ENCODE results near the gene GLRA1. TPM values are rescaled to one million over a fixed set of nuclear protein-coding genes. Genes with fewer than 3 reads are reported as not detected.
A peak's percentile ranks its signal among the peaks of the same experiment; 100 is the strongest.
"Not testable (repeated sequence)": the region's sequence is repeated elsewhere in the genome, so short reads cannot be mapped to it uniquely, and the experiment has no call there.

Gene GLRA1
- polyA plus RNA-seq, 1 donor: not detected

DNA sequence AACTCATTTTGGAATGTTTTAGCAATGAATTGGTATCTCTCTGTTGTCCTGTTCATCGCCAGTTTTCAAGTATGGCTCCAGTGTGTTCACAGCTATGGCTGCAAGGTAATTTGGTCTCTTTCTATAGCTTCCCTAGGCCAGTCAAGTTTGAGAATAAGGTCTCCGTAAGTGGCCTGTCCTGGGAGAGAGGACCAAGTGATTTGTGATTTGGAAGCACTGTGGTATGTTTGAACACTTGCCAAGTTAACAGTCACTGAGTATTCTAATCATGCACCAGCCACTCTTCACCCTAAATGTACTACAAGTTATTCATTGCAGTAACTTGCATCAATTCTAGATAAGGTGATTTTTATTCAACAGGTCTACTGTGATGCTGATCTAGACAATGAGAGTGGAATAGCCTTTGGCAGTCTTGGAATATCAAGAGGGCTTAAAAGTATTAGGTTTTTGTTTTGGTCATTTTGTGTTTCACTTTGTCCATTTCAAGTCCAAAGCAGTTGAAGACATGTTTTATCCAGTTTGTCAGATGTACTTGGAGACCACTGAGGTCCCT, 111.8 kb downstream of the GLRA1 start:
- no peak for DNase-seq

DNA sequence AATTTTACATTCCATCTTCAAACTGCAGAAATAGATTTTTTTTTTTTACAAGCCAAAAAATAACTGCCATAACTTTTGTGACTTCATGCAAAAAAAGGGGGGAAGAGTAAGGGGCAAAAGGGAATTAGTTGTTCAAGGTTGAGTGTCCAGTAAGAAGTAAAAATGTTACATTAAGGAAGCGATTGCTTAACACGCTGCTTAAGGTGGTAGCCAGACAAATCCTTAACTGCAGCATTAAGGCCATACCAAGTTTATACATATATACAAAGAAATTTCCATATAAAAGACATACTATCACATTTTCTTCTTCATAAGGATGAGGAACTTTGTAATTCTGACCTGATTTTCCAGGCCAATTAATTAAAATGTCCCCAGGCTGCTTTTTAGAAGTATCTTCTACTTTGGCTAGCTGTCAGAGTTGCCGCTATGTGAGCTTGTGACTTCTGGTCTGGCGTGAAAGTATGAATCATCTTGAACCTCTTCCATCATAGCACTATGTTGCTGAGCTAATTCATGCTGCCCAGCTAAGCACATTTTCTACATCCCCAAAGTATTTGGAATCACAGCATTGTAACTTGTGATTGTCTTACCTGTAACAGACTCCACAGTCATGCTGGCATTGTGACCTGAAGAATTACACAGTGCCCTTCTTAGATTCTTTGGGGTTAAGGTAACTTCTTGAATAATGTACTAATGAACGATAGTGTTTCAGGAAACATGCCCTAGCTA, 112.9 kb downstream of the GLRA1 start:
- no peak for DNase-seq

DNA sequence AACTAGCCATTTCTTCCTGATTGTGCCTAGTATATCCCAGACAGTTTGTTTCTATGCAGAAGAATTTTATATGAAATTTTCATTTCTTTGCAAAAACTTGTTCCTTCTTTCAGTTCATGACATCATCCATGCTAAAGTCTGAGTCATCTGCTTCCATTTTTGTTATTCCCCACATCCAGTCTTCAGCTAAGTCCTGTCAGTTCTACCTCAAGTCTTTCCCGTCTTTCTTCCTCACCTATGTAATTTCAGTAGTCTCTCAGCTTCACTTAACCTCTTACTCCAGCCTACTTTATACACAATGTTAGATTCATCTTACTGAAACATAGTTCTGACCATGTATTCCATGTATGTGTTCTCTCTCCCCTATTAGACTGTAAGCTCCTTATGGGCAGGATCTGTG, 113.8 kb downstream of the GLRA1 start:
- DNase-seq: no peak

DNA sequence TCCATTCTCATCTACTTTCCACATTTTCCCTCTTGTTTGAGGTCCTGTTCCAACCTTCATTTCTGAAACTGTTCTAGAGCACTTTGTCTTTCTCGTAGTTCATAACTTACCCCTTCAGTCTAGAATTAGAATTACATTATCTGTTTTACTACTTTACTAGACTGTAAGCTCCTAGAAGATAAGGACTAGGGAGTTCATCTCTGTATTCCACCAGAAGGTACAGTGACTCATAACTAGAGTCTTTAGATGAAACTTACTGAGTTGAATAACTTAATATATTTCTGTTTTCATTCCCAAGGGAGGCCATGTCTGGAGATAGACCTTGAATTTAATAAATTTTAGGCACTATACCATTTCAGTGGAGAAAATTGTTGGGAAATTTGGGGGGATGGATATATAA, 114.2 kb downstream of the GLRA1 start:
- no peak for DNase-seq

DNA sequence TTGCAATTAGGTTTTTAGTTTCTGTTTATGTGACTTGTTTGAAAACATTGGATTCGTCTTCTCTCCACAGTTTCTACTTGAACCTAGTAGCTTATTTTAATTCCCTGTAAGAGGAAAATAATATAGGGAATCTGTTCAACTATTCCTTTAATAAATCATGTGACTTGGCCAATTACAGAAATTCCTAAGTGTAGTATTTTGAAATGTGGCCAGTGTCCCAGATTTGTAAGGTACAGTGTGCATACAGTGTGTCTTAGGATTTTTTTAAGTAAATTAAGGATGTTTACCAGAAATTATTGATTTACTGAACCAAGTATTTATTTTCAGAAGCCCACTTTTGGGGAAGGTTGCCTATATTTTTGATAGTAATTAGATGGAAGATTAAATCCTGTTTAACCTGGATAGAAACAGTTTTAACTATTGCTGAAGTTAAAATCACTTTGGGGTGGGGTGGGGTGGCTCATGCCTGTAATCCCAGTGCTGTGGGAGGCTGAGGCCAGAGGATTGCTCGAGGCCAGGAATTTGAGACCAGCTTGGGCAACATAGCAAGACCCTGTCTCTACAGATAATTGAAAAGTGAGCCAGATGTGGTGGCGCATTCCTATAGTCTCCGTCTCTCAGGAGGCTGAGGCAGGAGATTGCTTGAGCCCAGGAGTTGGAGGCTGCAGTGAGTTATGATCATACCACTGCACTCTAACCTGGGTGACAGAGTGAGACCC, 116.0 kb downstream of the GLRA1 start:
- DNase-seq: no peak

DNA sequence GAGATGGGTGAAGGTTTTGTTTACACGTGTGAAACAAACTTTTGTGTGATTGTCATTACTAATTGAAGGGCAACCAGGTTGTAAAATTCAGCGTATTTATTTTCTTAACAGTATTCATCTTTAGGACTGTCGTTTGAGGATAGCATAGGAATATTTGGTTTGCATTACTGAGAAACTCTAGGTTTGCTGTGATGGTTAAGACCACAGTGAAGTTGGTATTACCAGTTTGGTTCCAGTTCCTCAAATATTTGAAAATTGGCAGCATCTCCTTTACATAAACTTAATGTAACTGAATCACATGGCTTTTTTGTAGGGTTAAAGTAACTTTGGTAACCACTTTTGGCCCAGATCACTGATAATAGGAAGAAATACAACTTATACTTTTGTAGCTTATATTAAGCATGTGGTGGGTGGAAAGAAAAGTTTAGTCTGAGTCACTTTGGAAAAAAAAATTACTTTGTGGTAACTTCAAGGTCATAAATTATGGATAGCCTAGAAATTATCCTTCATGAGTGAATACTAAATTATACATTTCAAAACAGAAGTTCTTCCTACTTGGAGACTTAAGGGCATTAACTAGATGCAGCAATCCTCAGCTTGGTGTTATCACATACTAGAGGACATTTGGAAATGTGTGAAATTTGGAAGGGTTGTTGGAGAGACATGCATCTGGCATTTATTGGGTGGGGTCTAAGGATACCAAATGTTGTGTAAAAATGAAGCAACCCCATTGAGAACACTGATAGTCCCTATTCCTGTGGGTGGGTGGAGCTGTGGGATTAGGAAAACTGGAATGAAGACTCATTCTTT, 119.0 kb downstream of the GLRA1 start:
- DNase-seq: no peak

DNA sequence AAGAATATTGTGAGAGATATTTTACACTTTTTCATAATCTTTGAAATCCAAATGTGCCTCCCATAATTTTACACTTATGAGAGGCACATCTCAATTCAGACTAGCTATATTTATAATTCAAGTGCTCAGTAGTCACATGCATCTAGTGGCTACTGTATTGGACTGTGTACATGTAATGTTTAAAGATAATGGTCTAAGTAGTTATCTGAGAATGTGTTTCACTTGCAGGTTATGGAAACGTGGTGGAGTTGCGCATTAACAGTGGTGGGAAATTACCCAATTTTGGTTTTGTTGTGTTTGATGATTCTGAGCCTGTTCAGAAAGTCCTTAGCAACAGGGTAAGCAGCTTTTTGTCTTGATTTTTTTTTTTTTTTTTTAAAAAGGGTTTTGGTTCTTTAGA, 124.1 kb downstream of the GLRA1 start:
- DNase-seq: no peak

DNA sequence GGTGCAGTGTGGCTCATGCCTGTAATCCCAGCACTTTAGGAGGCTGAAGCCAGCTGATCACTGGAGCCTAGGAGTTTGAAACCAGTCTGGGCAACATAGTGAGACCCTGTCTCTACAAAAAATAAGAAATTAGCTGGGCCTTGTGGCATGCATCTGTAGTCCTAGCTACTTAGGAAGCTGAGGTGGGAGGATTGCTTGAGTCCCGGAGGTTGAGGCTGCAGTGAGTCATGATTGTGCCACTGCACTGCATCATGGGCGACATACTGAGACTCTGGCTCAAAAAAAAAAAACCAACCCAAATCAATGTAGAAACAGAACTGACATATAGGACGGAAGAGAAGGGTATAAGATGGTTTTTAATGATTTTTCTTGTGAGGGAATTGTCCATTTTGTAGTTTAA, 125.2 kb downstream of the GLRA1 start:
- DNase-seq: no peak

DNA sequence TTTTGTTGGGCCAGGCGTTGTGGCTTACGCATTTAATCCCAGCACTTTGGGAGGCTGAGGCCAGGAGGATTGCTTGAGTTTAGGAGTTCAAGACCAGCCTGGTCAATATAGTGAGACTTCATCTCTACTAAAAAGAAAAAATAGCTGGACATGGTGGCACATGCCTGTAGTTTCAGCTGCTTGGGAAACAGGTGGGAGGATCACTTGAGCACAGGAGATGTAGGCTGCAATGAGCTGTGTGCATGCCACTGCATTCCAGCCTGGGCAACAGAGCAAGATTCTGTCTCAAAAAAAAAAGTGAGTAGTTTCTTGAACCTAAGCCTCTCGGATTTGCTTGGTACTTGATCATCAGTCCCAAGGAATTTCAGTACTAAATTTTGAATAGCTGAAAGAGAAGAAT, 126.0 kb downstream of the GLRA1 start:
- DNase-seq: no peak

DNA sequence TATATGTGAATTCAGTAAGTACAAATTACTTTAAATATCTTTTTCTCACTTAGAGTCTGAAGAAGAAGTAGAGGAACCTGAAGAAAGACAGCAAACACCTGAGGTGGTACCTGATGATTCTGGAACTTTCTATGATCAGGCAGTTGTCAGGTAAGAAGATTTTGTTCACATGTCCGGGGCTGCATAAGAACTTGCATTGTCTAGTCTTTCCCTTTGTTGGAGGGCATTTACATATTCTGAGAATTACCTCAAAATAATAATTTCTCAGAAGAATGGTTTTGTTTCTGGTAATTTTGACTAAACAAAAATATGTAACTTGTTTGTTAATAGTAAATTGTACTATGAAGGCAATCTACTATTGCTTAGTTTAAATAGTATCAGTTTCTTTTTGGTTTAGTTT, 129.2 kb downstream of the GLRA1 start:
- DNase-seq: no peak

DNA sequence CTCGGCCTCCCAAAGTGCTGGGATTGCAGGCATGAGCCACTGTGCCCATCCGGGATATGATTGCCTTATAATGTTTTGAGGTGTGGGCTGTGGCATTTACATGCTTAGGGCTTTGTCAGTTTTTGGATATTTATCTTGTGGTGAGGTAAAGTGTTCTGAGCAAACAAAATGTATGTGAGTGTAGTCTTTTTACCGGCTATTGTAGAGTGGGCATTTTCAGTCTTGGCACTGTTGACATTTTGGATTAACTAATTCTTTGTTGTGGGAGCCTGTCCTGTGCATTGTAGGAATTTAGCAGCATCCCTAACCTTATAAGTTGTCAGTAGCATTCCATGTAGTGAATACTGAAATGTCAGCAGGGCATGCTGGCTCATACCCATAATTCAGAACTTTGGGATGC, 131.3 kb downstream of the GLRA1 start:
- no peak for DNase-seq

DNA sequence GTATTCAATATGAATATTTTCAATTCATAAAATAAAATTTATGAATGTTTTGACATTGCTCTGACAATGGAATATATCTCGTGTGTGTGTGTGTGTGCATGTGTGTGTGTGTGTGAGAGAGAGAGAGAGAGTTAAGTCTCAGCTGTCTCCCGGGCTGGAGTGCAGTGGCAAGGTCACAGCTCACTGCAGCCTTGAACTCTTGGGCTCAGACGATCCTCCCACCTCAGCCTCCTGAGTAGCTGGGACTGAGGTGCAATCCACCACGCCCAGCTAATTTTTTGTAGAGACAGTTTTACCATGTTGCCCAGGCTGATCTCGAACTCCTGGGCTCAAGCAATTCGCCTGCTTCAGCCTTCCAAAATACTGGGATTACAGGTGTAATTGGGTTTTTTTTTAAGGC, 136.8 kb downstream of the GLRA1 start:
- no peak for DNase-seq

DNA sequence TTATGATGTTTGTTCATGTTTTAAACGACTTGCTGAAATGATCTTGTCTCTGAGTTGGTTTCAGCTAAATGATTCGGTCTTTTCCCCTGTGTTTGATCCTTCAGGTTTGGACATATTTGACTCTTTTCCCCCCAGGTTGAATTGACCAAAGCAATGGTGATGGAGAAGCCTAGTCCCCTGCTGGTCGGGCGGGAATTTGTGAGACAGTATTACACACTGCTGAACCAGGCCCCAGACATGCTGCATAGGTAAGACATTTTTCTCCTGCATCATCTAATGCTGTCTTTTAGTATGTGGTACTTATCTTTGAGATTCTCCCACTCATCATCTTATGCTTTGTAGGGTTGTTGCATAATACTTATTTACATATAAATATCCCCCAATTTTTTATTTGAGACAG, 138.2 kb downstream of the GLRA1 start:
- DNase-seq: no peak

DNA sequence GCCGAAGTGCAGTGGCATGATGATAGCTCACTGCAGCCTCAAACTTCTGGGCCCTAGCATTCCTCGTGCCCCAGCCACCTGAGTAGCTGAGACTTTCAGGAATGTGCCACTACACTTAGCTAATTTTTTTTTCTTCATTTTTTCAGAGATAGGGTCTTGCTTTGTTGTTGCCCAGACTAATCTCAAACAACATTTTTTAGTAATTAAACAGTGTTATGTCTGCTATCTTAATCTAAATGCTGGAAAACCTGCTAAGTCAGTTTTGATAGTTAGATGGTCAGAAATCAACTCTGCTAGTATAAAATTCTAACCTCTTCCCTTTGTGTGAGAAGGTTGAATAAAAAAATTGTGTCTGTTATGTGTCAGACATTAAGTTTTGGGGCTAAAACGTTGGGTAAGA, 140.5 kb downstream of the GLRA1 start:
- no peak for DNase-seq

DNA sequence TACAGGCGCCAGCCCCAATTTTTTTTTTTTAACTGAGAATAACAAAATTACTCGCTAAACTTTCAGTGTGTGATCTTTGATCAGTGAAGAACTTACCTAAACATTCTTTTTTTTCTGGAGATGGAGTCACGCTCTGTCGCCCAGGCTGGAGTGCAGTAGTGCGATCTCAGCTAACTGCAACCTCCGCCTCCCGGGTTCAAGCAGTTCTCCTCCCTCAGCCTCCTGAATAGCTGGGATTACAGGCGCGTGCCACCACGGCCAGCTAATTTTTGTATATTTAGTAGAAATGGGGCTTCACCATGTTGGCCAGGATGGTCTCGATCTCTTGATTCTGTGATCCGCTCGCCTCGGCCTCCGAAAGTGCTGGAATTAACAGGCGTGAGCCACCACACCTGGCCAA, 141.0 kb downstream of the GLRA1 start:
- DNase-seq: not testable (repeated sequence)

DNA sequence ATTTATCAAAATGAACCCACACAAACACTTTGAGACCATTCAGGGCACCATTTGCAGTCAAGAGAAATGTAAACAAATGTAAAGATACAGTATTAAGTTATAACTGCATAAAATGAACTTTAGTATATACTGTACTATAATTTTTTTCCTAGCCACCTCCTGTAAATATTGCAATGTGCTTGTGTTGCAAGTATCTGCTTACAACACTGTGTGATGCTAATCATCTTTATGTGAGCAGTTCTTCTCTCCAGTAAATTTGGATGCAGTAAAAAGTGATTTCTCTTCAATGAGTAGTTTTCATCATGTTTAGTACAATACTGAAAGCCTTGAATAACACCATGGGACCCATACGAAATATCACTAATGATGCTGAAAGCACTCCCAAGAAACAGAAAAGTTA, 143.4 kb downstream of the GLRA1 start:
- no peak for DNase-seq

DNA sequence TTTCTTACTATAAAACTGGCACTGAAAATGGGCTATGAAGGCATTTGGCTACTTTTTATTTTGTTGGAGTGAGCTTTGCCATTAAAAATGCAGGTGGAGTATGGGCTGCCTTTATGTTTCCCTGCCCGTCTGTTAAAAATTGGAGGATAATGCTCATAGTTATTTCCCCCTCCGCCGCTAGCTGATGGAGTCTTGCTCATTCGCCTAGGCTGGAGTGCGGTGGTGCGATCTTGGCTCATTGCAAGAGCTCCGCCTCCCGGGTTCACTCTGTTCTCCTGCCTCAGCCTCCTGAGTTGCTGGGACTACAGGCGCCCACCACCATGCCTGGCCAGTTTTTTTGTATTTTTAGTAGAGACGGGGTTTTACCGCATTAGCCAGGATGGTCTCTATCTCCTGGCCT, 144.3 kb downstream of the GLRA1 start:
- no peak for DNase-seq

DNA sequence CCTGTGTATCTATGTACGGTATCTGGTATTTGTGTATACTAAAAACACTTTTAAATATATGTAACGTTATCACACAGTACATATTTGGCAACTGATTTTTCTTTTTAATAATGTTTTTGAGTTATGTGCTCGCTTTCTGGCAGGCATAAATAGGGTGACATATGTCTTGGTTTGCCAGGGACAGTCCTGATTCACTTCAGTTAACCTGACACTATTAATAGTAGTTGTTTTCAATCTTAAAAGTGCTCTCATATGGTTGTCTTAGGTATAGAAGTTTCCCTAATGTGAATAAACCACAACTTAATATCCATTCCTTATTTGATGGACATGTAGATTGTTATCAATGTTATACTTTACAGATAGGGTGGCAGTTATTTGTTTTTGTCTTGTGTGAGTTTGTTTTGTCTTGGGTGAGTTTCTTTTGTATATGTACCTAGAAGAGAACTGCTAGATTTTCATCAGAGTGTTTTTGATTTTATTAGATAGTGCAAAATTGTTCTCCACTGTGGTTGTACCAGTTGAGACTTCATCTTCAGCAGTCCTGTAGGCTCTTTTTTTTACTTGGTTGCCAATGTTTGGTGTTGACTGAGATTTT, 145.0 kb downstream of the GLRA1 start:
- no peak for DNase-seq

DNA sequence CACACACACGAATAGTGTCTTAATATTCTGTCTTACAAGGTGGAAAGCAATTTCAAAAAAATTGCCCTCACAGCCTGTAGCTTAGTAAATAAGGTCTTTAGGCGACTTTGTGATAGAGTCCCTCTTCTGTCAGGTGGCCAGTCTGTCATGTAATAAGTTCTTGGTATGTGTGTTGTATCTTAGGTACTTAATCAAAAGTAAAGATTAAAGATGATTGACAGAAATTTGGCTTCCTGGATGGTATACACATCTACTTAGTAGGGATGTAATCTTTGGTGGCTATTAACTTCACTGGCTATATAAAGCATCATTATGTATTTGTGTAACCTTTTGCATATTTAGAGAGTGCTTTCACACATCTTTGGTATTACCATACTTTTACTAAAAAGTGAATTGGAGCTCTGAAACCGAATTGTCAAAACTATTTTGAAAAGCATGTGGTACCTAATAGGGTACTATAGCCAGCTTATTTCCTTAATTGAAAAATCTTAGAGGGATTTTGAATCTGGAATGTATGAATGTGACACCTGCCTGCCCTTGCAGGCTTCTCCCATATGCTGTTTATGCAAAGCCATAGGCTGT, 149.5 kb downstream of the GLRA1 start:
- no peak for DNase-seq

DNA sequence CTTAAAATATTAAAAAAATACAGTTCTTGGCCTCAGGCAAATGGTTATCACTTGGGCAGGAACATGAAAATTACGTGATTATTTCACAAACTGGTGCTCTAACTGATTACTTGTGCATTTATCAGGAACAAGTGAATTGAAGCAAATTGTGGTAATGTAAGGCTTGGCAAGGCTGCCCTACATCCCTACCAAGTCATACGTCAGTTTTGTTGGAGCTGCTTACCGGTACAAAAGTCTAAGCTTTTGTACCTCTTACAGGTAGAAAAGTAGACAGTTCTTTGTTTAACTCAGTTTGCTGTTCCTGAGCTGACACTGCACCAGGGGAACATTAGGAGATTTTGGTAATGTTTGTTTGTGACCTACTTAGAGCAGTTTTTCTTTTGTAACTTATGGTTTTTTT, 150.7 kb downstream of the GLRA1 start:
- no peak for DNase-seq

DNA sequence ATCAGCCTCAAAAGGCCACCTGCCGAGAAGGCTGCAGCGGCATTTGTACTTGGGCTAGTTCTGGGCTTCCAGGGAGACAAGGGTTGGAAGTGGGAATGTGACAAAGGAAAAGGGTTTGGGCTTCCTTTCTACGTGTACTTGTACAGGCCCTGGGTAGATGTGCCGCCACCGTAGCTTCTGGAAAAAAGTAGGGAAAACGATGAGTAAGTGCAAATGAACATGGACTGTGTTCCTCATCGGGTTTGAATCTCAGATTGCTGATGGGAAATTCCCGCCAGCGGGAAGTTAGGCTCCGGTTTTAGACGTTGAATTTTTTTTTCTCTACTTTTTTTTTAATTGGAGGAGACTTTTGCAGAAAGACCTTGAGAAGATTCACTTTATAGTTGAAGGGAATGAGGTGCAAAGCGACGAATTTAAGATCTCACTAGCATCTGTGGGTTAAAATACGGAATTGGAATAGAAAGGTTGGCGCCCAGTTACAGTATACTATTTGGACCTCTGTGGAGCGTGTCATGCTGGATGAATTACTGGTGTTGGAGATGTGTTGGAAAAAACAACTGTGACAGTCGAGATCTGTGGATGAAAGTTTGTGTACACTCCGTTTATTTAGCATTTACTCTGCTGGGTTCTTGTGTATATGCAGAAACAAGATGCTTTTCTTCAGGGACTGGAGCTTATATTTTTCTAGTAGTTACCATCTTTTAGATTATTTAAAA, 151.6 kb downstream of the GLRA1 start:
- DNase-seq: peak; percentile 49
